GM18502 (cell line): Measurements from ENCODE around the gene CCN2.
A peak's percentile ranks its signal among the peaks of the same experiment; 100 is the strongest.
"Not testable (repeated sequence)": the region's sequence is repeated elsewhere in the genome, so short reads cannot be mapped to it uniquely, and the experiment has no call there.

Source experiments
- ATAC-seq: cut with Tn5 transposase; IDR thresholded peaks from one replicate; pipeline ENCODE4 v1.9.1; 2021; ENCODE audit warnings: mild to moderate bottlenecking; ENCODE audit not compliant: unreplicated experiment, poor library complexity

The CCN2 gene

GRCh38 chr6:131946404-131946991, 4.7 kb downstream of the CCN2 start:
- no peak for ATAC-seq

- ATAC-seq: no peak
These were observed 5.2 kb downstream of the CCN2 start for GRCh38 chr6:131945971-131946370.

GRCh38 chr6:131937703-131938631, 13.2 kb downstream of the CCN2 start:
- ATAC-seq: no peak

GRCh38 chr6:131937226-131937625, 13.9 kb downstream of the CCN2 start:
- ATAC-seq: no peak

DNA sequence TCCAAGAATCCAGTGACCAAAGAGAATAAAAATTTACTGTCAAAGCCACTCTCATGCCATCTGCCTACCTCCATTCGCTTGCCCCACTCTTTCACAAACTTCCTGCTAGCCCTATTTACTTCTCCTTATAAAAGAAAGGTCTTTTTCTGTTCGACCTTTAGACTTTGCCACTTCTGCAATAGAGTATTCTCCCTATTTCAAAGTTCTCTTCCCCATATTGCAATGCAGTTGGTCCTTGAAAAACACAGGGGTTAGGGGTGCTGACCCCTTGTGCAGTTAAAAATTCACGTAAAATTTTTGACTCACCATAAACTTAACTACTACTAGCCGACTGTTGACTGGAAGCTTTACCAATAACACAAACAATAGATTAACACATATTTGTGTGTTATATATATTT, 15.0 kb downstream of the CCN2 start:
- ATAC-seq: no peak

GRCh38 chr6:131931063-131931750, 20.0 kb downstream of the CCN2 start:
- ATAC-seq: no peak

GRCh38 chr6:131929976-131930375, 21.2 kb downstream of the CCN2 start:
- no peak for ATAC-seq

GRCh38 chr6:131929264-131929663, 21.9 kb downstream of the CCN2 start:
- no peak for ATAC-seq

DNA sequence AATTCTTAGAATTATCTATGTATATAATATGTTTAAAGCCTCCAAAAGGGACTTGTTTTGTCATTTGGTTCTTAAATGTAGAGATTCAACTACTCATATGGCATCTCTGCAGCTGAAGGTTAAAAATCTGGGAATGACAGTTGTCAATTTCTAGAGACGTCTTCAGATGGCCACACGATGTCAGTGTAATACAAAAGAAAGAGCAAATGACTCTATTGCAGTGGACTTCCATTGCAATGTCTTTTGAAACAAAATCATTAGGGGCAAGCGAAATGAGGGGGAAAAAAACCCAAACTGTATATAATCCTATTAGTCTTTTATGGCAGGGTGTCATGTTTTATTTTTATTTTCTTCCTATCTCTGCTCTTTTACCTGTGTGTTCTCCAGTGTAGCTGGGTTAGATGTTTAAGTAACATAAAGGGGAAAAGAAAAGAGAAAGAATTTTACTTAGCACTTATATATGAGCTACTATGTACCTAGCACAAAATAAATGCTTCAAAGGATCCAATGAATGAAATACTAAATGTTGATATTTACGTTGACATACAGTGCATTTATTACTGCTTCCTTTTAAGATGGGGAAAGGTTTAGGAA, 26.2 kb downstream of the CCN2 start:
- ATAC-seq: no peak

- ATAC-seq: peak; percentile 60
These were observed 27.8 kb downstream of the CCN2 start for GRCh38 chr6:131923356-131923755.

DNA sequence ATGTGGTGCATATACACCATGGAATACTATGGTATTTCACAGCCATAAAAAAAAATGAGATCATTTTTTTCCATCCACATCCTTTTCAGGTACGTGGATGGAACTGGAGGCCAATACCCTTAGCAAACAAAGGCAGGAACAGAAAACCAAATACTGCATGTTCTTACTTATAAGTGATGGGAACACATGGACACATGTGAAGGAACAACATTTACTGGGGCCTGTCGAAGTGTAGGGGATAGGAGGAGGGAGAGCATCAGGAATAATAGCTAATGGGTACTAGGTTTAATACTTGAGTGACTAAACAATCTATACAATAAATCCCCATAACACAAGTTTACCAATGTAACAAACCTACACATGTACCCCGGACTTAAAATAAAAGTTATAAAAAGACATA, 30.5 kb downstream of the CCN2 start:
- no peak for ATAC-seq

DNA sequence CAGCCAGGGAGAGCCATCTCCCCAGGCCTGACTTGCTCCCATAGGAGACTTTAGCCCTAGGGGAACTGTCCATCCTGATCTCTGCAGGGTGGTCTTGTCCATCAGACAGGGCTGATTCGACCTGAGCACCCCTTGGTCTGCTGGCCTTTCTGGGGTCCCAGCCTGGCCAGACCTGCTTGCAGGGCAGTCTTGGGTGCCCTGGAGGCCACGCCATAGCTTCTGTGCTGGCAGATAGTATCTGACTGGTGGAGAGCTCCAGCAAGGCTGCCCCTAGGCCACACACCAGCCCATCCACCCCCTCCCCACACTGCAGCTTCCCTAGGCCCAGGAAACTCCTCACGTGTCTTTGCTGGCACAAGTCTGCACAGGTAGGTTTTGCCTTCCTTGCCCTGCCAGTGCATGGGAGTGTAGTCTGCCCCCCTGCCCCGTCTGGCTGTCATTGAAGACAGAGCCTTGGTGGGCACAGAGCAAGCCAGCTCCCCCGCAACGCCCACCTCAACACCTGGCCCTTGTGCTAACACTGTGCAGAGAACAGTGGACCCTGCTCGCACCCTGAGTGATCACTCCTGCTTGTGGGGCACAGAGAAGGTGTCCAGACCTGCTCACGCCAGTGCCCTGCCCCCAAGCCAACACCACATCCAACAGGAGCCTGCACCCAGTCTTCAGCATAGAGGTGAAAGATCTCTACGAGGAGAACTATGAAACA, 32.4 kb downstream of the CCN2 start:
- no peak for ATAC-seq

DNA sequence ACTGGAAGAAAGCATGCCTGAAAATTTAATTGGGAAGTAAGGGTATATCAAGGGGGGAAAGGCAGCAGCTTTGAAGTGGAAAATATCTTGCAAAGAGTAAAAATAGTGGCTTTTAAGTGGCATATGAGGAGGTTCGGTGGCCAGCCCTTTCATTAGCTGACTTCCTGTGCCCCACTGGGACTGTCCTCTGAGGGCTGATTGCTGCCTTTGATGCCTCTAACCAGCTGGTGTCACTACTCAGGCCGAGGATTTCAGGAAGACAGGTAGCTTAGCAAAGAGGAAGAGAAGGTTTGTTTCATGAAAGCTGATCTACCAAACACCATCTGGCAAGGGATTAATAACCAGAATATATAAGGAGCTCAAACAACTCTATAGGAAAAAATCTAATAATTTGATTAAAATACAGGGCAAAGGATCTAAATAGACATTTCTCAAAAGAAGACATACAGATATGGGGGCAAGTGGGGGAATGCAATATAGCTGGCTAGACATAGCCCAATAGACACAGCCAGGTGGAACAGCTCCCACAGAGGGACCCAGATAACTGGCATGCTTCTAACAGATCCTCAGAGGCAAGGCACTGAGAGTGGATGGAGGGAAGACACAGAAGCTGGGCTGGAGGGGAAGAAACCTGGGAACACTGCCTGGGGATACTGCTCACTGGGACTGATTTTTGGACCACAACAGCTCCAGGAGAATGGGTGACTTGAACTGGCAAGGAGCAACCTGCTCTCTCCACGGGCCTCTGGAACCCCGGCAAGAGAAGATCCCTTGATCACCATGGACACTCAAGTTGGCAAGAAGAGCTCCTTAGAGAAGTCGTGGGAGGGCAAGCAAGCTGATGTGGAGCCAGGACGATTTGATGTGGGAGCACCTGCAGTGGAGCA, 33.2 kb downstream of the CCN2 start:
- ATAC-seq: no peak

- ATAC-seq: no peak
These were observed 33.9 kb downstream of the CCN2 start for GRCh38 chr6:131917318-131917717.

DNA sequence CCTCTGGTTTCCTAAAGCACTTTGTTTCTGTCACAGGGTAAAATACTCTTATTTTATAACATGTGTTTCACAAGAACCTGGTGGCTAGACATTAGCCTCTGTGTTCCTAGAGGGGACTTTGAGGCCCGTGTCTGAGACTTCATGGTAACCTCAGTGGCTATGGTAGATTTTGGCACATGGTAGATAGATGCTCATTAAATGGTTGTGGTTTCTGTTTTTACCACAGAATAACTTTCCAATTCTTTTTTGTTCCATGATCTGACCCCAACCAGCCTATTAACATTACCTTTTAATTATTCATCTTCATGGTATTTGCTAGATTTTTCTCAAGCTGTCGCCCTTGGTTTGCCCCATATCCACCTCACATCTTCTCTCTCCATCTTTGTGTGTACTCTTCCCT, 34.3 kb downstream of the CCN2 start:
- ATAC-seq: no peak

DNA sequence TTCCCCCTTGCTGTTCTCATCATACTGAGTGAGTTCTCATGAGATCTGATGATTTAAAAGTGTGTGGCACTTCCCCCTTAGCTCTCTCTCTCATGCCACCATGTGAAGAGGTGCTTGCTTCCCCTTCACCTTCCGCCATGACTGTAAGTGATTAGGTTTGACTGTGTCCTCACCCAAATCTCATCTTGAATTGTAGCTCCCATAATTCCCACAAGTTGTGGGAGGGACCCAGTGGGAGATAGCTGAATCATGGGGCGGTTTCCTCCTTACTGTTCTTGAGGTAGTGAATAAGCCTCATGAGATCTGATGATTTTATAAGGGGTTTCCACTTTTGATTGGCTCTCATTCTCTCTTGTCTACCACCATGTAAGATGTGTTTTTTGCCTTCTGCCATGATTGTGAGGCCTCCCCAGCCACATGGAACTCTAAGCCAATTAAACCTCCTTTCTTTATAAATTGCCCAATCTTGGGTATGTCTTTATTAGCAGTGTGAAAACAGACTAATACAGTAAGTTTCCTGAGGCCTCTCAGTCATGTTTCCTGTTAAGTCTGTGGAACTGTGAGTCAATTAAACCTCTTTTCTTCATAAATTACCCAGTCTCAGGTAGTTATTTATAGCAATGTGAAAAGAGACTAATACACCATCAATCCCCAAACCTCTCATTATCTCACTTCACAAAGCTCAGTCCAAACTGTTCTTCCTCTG, 34.9 kb downstream of the CCN2 start:
- not testable (repeated sequence) for ATAC-seq

- peak; percentile 88 for ATAC-seq
These were observed 36.0 kb downstream of the CCN2 start for GRCh38 chr6:131914967-131915751.

GRCh38 chr6:131914234-131914633, 36.9 kb downstream of the CCN2 start:
- ATAC-seq: no peak
